GM12892 (cell line): Measurements from ENCODE around the gene ZC3H6.
A peak's percentile ranks its signal among the peaks of the same experiment; 100 is the strongest.

ENCODE experiments used
- DNase-seq: peaks from one replicate; pipeline ENCODE4 v3.0.0; 2011; ENCODE audit not compliant: insufficient read length
- FAIRE-seq: peaks from 2 replicates; lab custom pipeline; 2011; peaks lifted over from hg19 to GRCh38; lab: Jason Lieb, UNC
- POLR2A ChIP-seq: IDR thresholded peaks from 2 replicates; pipeline ENCODE4 v1.6.1; 2011; ENCODE audit warnings: low read depth, low read length, control low read depth
- POLR2AphosphoS5 ChIP-seq: IDR thresholded peaks from 2 replicates; pipeline ENCODE4 v1.6.1; 2011; ENCODE audit warnings: low read depth, low read length, control low read depth
- TAF1 ChIP-seq: IDR thresholded peaks from 2 replicates; pipeline ENCODE4 v1.6.1; 2011; ENCODE audit warnings: low read depth, mild to moderate bottlenecking, control low read depth, low read length, borderline replicate concordance

The ZC3H6 gene

DNA sequence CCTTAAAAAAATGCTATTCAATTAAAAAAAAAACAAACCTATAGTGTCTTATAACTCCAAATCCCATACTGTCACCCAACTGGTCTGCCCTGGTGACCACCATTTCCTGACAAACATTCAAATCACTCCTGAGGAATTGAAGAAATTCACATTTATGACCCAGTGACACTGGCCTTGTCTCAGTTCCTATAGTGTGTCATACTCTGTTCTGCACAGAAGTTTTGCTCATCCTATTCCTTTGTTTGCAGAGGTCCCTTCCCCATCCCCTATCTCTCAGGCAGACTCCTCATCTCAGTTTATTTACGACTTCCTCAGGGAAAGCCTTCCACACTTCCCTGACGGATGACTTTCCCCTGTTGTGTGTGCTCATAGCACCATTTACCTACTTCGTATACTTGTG is 14.7 kb downstream of the ZC3H6 start:
- no peak for TF ChIP-seq POLR2A
- TF ChIP-seq TAF1: no peak
- TF ChIP-seq POLR2AphosphoS5: no peak
- DNase-seq (no peak), FAIRE-seq (no peak)

DNA sequence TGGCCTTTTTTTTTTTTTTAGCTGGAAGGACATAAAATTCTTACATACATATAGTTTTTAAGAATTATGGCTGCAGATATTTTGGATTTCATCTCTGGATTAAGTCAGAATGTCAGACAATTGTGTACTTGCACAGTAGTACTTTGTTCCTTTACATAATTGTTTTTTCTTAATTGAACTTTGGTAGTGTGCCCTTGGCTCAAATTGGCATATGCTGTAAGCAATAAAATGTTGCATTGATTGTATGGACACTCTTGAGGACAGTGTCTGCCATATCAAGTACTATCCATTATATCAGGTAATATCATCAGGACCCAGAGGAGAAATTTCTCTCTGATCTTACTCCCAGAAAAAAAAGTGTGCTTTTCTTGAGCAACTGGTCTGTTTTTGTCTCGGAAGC is 15.3 kb downstream of the ZC3H6 start:
- TF ChIP-seq TAF1: no peak
- no peak for TF ChIP-seq POLR2A
- FAIRE-seq (no peak), DNase-seq (no peak)

DNA sequence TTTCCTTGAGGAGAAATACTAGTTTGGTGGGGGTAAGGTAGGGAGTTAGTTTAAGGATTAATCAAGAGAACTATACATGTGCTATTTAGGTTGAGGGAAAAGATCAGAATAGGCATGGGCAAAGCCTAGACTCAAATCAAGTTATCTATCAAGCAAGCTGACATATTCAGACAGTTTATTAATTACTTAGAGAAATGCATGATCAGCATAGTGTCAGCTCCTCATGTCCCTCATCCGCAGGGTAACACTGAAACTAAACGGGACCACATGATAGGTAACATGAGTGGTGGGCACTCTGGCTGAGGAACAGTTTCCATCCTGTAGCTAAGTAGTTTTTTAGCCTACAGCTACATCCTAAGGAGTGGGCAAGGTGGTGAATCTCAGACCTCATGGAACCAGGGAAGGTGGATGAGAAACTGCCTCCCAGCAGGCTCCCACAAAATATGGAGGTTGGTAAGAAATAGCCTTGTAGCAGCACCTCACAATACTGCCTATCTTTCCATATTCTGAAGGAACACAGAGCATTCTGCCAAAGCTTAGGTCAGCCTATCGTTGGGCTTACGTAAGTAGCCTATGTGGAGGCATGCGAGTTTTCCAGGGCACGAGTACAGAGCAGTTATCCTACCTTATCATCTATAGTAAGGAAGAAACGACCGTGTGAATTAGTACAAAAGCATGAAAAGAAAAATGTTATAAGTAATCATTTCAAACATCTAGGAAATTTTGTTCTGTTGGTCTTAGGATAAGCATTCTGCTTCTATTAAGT is 18.4 kb downstream of the ZC3H6 start:
- no peak for TF ChIP-seq POLR2A
- TF ChIP-seq POLR2AphosphoS5: no peak
- no peak for TF ChIP-seq TAF1
- DNase-seq (no peak), FAIRE-seq (no peak)

DNA sequence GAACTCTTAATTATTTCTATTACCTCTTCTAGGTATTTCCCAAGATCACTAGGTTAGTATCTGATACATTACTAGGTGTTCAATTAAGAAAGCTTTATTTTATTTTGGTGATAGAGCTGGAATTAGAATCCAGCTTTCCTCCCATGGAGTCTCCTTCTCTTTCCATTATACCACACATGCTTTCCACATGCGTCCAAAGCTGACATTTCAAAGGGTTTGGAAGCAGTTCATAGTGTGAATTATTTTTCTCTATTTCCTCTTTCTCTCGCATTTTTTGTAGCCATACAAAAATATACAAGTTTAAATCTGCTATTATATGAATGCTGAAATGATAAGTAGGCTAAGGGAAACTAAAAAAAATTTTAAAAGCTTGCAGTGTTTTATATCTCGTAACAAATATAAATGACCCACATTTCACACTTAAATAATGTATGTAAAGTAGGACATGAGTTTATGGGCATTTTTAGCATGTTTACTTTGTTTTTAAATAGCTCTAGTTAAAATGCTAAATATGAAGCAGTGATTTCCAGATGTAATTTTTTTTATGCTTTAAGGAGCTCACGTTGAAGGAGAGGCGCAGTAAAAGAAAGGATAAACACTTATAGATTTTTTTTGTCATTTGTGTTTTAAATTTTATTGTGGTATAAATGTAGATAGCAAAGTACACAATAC is 20.1 kb downstream of the ZC3H6 start:
- TF ChIP-seq POLR2A (no peak), TAF1 (no peak), POLR2AphosphoS5 (no peak)
- FAIRE-seq: no peak
- DNase-seq: no peak

DNA sequence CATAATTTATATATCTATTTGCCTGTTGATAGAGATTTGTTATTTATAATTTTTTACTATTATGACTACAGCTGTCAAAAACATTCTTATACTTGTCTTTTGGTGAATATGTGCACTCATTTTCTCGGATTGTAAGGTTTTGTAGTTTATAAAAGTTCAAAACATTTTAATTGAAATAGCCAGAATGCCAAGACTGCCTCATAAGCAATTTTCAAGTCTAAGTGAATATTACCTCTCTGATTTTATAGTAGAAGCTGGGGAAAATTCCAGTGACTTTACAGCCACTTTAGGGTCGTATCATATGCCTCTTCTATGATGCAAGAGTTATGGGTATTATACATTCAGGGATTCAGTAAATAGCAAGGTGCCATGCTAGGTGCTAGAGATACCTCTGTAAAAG is 21.0 kb downstream of the ZC3H6 start:
- DNase-seq: no peak
- peak; percentile 36 for FAIRE-seq
- no peak for TF ChIP-seq TAF1
- no peak for TF ChIP-seq POLR2AphosphoS5
- TF ChIP-seq POLR2A: no peak

DNA sequence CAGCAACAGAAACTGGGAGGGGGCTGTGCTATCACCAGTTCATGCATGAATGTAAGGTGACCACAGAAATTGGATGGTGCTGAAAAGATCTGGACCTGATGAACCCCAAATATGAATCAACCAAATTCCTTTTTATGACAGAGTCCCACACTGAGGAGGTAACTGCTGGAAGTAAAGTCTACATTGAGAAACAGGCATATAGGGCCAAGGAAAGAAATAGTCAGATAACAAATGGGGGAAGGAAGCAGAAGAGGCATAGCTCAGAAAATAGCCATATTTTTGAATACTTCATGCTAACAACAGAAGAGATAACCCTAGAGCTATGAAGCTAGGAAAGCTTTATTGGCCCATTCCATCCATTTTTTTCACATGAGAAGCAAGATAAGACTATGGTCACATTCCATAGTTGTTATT is 25.8 kb downstream of the ZC3H6 start:
- FAIRE-seq (no peak), DNase-seq (no peak)
- TF ChIP-seq POLR2A (no peak), TAF1 (no peak), POLR2AphosphoS5 (no peak)

DNA sequence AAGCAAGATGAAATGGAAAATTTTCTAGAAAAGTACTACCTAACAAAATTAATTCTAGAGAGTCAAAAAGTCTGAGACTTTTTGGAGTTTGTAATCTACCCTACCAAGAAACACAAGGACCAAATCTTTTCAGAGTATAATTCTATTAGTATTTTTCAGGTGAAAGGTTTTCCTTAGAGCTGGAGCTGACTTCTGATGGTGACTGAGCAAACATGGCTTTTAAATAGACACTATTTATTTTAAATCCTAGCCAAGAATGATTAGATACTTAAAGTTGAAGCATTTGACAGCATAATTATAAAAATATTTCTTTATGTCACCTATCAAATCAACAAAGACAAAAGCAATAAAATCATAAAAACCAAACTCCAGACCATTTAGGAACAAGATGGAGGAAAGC is 26.6 kb downstream of the ZC3H6 start:
- TF ChIP-seq POLR2AphosphoS5 (no peak), POLR2A (no peak), TAF1 (no peak)
- DNase-seq (no peak), FAIRE-seq (no peak)

DNA sequence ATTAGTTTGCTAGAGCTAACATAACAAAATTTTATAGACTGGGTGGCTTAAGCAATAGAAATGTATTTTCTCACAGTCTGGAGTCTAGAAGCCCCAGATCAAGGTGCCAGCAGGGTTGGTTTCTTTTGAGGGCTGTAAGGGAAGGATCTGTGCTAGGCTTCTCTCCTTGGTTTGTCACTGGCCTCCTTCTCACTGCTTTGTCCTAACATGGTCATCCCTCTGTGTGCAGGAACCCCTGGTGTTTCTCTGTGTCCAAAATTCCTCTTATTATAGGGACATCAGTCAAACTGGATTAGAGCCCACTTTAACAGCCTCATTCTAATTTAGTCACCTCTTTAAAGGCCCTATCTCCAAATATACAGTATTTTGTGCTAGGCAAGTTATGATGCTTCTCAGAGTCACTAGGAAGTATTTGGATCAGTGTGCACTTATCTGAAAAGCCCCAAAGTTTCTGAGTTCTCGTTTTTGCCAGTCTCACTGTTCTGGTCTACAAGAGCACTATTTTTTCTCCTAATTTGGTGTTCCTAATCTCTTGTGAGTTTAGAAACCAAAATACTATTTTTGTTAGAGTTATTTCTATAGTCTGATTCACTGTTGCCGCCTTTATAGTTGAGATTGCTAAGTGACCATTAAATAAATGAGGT is 29.0 kb downstream of the ZC3H6 start:
- no peak for DNase-seq
- peak; percentile 68 for FAIRE-seq
- TF ChIP-seq TAF1 (no peak), POLR2A (0 out of 2 replicates have a peak, but pooled peaks have one; percentile 23)

DNA sequence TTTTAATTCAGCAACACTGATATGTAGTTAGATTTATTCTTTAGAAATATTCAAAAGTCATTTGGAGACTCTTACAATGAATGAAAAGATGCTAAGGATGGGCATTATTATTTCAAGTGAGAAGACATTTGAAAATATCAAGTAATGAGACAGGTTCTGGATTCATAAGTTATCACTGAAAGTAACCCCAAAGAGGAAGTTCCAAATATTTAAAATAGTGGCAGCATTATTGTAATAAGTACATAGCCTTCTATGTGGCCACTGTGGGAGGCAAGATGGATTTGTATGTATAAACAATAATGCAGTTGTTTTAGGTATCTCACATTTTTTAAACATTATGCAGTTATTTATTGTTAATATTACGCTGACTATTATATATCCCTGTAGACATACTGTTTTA is 29.7 kb downstream of the ZC3H6 start:
- FAIRE-seq: no peak

DNA sequence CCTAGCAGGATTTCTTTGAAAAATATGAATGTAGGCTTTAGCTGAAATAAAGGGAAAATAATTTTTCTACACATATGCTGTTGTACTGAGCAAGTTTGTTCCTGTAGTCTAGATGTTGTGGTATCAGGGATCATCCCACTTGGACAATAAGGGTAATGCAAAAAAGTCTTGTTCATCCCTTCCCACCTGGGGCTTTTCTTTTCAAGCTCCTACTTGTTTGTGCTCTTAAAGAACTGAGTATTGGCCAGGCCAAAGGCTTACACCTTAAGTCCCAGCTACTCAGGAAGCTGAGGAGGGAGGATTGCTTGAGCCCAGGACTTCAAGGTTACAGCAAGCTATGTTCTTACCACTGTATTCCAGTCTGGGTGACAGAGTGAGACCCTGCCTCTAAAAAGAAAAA is 35.5 kb downstream of the ZC3H6 start:
- FAIRE-seq: no peak
- no peak for DNase-seq

More for the DNA sequence above, 29.7 kb downstream of the ZC3H6 start:
- no peak for DNase-seq
- TF ChIP-seq TAF1 (no peak), POLR2AphosphoS5 (no peak), POLR2A (no peak)

DNA sequence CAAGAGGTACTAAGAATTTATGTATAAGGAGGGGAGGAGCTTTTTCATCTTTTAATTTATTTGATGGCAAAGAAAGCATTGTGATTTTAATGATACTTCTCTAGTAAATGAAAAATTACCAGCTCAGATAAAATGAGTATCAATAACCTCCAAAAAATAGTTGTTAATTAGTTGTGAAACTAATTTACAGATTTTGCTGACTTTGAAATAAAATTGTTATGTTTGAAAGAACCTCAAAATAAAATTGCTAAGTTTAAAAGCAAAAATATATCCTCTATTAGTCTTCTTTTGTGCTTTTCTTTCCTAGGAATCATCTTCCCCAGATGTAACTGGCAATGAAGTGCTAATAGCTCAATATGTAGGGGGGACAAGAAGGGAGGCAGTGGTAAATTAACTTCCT is 36.5 kb downstream of the ZC3H6 start:
- TF ChIP-seq TAF1: no peak
- TF ChIP-seq POLR2AphosphoS5: no peak
- TF ChIP-seq POLR2A: no peak
- no peak for DNase-seq
- FAIRE-seq: no peak

More for the DNA sequence above, 35.5 kb downstream of the ZC3H6 start:
- TF ChIP-seq TAF1 (no peak), POLR2A (no peak), POLR2AphosphoS5 (no peak)

DNA sequence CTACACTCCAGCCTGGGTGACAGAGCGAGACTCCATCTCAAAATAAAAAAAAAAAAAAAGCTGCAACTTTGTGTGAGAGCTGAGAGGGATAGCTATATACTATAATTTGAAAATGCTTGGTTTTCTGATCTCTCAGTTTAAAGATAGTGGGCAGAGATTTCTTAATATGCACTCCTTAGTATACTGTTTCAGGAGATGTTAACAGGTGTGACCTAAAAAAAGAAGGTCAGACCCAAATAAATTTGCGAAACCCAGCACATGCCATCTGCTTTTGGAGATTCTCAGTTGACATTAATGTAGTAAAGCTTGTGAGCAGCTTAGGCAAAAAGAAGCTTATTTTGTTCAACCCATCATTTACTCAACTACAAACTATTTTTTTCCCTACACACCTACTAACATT is 37.4 kb downstream of the ZC3H6 start:
- FAIRE-seq (no peak), DNase-seq (no peak)
- TF ChIP-seq TAF1 (no peak), POLR2A (no peak), POLR2AphosphoS5 (no peak)
